K562 (cell line): ENCODE data around the gene ZNF318. TPM values are rescaled to one million over a fixed set of nuclear protein-coding genes. Genes with fewer than 3 reads are reported as not detected.
"Not testable (repeated sequence)": the region's sequence is repeated elsewhere in the genome, so short reads cannot be mapped to it uniquely, and the experiment has no call there.

Source experiments
- ARID1B ChIP-seq: fragments of 450-650 bp; IDR thresholded peaks from 2 replicates; pipeline ENCODE4 v1.6.1; 2016; ENCODE audit warnings: antibody characterized with exemption, mild to moderate bottlenecking, inconsistent platforms
- CBFA2T2 ChIP-seq: fragments of 450-650 bp; conservative IDR thresholded peaks from 2 replicates; pipeline ENCODE4 v1.6.1; 2017; ENCODE audit warnings: mild to moderate bottlenecking
- CBFA2T3 ChIP-seq: fragments of 450-650 bp; IDR thresholded peaks from 2 replicates; pipeline ENCODE4 v1.6.1; 2017
- CTCF ChIP-seq, 3 experiments: IDR thresholded peaks in 2 of 3; conservative IDR thresholded peaks in 1 of 3; 2 replicates each; pipeline ENCODE4 v1.5.1; 2011 to 2012; ENCODE audit warnings: low read length in 3 of 3, mild to moderate bottlenecking in 3 of 3, control low read depth in 2 of 3, improper control_type of control experiment in 1 of 3, inconsistent platforms in 1 of 3, low read depth in 1 of 3, mixed read lengths in 1 of 3, moderate library complexity in 1 of 3; ENCODE audit not compliant: insufficient read depth in 2 of 3
- CXXC5 ChIP-seq: fragments of 250-450 bp; sonication (Bioruptor Pico); IDR thresholded peaks from 2 replicates; pipeline ENCODE4 v1.8.0; 2022; ENCODE audit warnings: inconsistent platforms, mild to moderate bottlenecking, moderate library complexity
- DPF2 ChIP-seq: fragments of 450-650 bp; IDR thresholded peaks from 2 replicates; pipeline ENCODE4 v1.6.1; 2016
- FOXK1 ChIP-seq: sonication (generic); formaldehyde crosslinking; IDR thresholded peaks from 2 replicates; pipeline ENCODE4 v1.8.0; 2022; ENCODE audit warnings: missing genetic modification reagents, mild to moderate bottlenecking, borderline replicate concordance
- FOXM1 ChIP-seq, 2 experiments: fragments of 450-650 bp in 1 of 2; sonication (generic) in 1 of 2; formaldehyde crosslinking in 1 of 2; IDR thresholded peaks; 2 replicates each; pipeline versions ENCODE4 v1.6.1 to v1.9.0; 2017 to 2022; ENCODE audit warnings: low read depth in 2 of 2, mild to moderate bottlenecking in 2 of 2, missing genetic modification reagents in 1 of 2, moderate library complexity in 1 of 2
- HES1 ChIP-seq: fragments of 450-650 bp; IDR thresholded peaks from 2 replicates; pipeline ENCODE4 v1.6.1; 2016; ENCODE audit warnings: low read depth, mild to moderate bottlenecking, moderate library complexity
- MAFG ChIP-seq: fragments of 450-650 bp; conservative IDR thresholded peaks from 2 replicates; pipeline ENCODE4 v1.6.1; 2016; ENCODE audit warnings: missing genetic modification characterization, missing compliant biosample characterization
- MEIS2 ChIP-seq: fragments of 450-650 bp; IDR thresholded peaks from 2 replicates; pipeline ENCODE4 v1.6.1; 2014; ENCODE audit warnings: mild to moderate bottlenecking; ENCODE audit not compliant: partially characterized antibody
- MTA1 ChIP-seq: fragments of 450-650 bp; IDR thresholded peaks from 2 replicates; pipeline ENCODE4 v1.6.1; 2017; ENCODE audit warnings: borderline replicate concordance
- NCOR1 ChIP-seq: fragments of 450-650 bp; IDR thresholded peaks from 2 replicates; pipeline ENCODE4 v1.6.1; 2016; ENCODE audit warnings: mild to moderate bottlenecking, moderate library complexity
- NR2F6 ChIP-seq: fragments of 450-650 bp; formaldehyde crosslinking; IDR thresholded peaks from 2 replicates; pipeline ENCODE4 v1.4.0; 2020; ENCODE audit warnings: mild to moderate bottlenecking
- PHF20 ChIP-seq: fragments of 450-650 bp; IDR thresholded peaks from 2 replicates; pipeline ENCODE4 v1.6.1; 2018; ENCODE audit not compliant: partially characterized antibody
- SMARCA5 ChIP-seq: fragments of 450-650 bp; IDR thresholded peaks from 2 replicates; pipeline ENCODE4 v1.6.1; 2016
- SOX6 ChIP-seq: fragments of 450-650 bp; IDR thresholded peaks from 2 replicates; pipeline ENCODE4 v1.6.1; 2014; ENCODE audit warnings: mild to moderate bottlenecking
- SP1 ChIP-seq: sonication (generic); formaldehyde crosslinking; IDR thresholded peaks from 2 replicates; pipeline ENCODE4 v1.8.1; 2022; ENCODE audit warnings: mild to moderate bottlenecking, missing genetic modification reagents
- TBL1XR1 ChIP-seq, 2 experiments: IDR thresholded peaks; 2 replicates each; pipeline ENCODE4 v1.6.1; 2012; ENCODE audit warnings: improper control_type of control experiment in 2 of 2, low read length in 2 of 2, mild to moderate bottlenecking in 1 of 2
- TCF3 ChIP-seq: sonication (generic); formaldehyde crosslinking; IDR thresholded peaks from 2 replicates; pipeline ENCODE4 v1.4.0; 2020; ENCODE audit warnings: mild to moderate bottlenecking, missing genetic modification reagents
- TEAD4 ChIP-seq, 2 experiments: sonication (generic) in 1 of 2; formaldehyde crosslinking in 1 of 2; IDR thresholded peaks; 2 replicates each; pipeline versions ENCODE4 v1.6.1 to v1.8.0; 2012 to 2022; ENCODE audit warnings: borderline replicate concordance in 1 of 2, inconsistent platforms in 1 of 2, low read length in 1 of 2, mild to moderate bottlenecking in 1 of 2, missing genetic modification reagents in 1 of 2
- ZBTB11 ChIP-seq, 3 experiments: fragments of 200-800 bp in 1 of 3; fragments of 250-450 bp in 1 of 3; fragments of 450-650 bp in 1 of 3; sonication (Bioruptor Pico) in 1 of 3; sonication (Bioruptor generic) in 1 of 3; formaldehyde crosslinking in 1 of 3; IDR thresholded peaks; 2 replicates each; pipeline versions ENCODE4 v1.6.1 to v1.8.0; 2016 to 2022; ENCODE audit warnings: mild to moderate bottlenecking in 2 of 3, missing genetic modification characterization in 2 of 3, missing compliant biosample characterization in 1 of 3, moderate library complexity in 1 of 3
- polyA plus RNA-seq, 8 experiments: library from polyadenylated mRNA; depleted of rRNA in 4 of 8; stranded (reverse) in 5 of 8; unstranded in 3 of 8; fragments of >200 nt; fragmentation: Nextera tagmentation in 2 of 8; fragmentation: Illumina TruSeq in 1 of 8; extraction: Ambion mirVana in 2 of 8; extraction: Trizol in 1 of 8; gene quantifications; 2 replicates each; pipeline versions ENCODE4 v1.2.1 to v1.2.3, GENCODE V29; 2011 to 2014; ENCODE audit warnings: inconsistent platforms in 1 of 8, missing spikeins in 1 of 8
- total RNA-seq, 7 experiments: library from RNA; depleted of rRNA in 6 of 7; stranded (reverse); fragments of >200 nt in 6 of 7; fragmentation: Illumina TruSeq in 2 of 7; extraction: Trizol in 2 of 7; gene quantifications; 2 replicates each; pipeline versions ENCODE4 v1.2.1 to v1.2.3, GENCODE V29; 2011 to 2021; ENCODE audit warnings: low replicate concordance in 1 of 7

ZNF318 gene
- total and polyA plus RNA-seq, 9 of the 15 experiments (the other 6 are each of a cell fraction or from before 2014, with no cell fraction given) = 3.2 to 19.0 (median 9.2) TPM

GRCh38 chr6:43390753-43391439 lies 21.4 kb upstream of the ZNF318 start (continued):
- TF ChIP-seq CBFA2T3 (peak; percentile 81), FOXM1 (IDR thresholded peaks at IDR 0.05; ENCODE audit: low read depth) (peak; percentile 46; the same call in 1 of the 2 replicates), MAFG (tag) (peak; percentile 78), ZBTB11 (CRISPR knock-in tag; IDR thresholded peaks at IDR 0.05) (0 out of 6 replicates have a peak, but pooled peaks of 1 of the 3 experiments have one; percentile 33), MEIS2 (peak; percentile 6), NR2F6 (peak; percentile 71; the same call in 1 of the 2 replicates), DPF2 (peak; percentile 63; the same call in 1 of the 2 replicates), CTCF (IDR thresholded peaks at IDR 0.05 in 2 of 3, conservative IDR thresholded peaks at IDR 0.05 in 1 of 3; ENCODE audit: insufficient read depth in 2 of 3, low read depth in 1 of 3, low read length in 3 of 3) (peak in 1 of 3 experiments; percentile 19; a peak in 1 of 6 replicates), MTA1 (peak; percentile 38; the same call in 1 of the 2 replicates), FOXK1 (CRISPR knock-in tag) (0 out of 2 replicates have a peak, but pooled peaks have one; percentile 35), HES1 (peak; percentile 77), TEAD4 (IDR thresholded peaks at IDR 0.05; ENCODE audit: low read length) (peak; percentile 71), SP1 (CRISPR knock-in tag) (peak; percentile 17; the same call in 1 of the 2 replicates), CBFA2T2 (peak; percentile 54; the same call in 1 of the 2 replicates), PHF20 (peak; percentile 57), TBL1XR1 (IDR thresholded peaks at IDR 0.05; ENCODE audit: low read length in 2 of 2) (peak in 1 of 2 experiments; percentile 53; a peak in 1 of 4 replicates), NCOR1 (peak; percentile 62), ARID1B (peak; percentile 77), SMARCA5 (0 out of 2 replicates have a peak, but pooled peaks have one; percentile 69), TCF3 (CRISPR knock-in tag) (peak; percentile 45; the same call in 1 of the 2 replicates), CXXC5 (CRISPR knock-in tag) (peak; percentile 19; the same call in 1 of the 2 replicates), SOX6 (peak; percentile 48; the same call in 1 of the 2 replicates)
- TF ChIP-seq FOXM1 (CRISPR knock-in tag; IDR thresholded peaks at IDR 0.05; ENCODE audit: low read depth); TEAD4 (CRISPR knock-in tag; IDR thresholded peaks at IDR 0.05; ENCODE audit: borderline replicate concordance): not testable (repeated sequence)
